H1 (cell line): ENCODE results near the gene NECTIN3. TPM values are rescaled to one million over a fixed set of nuclear protein-coding genes. Genes with fewer than 3 reads are reported as not detected.

Experiments used
- CTCF ChIA-PET: fragments of 300-600 bp; sonication (Branson Sonifier 250); formaldehyde crosslinking; loops from one replicate; lab custom pipeline; 2021; ENCODE audit not compliant: partially characterized antibody; lab: Charles Lee
- POLR2A ChIA-PET: fragments of 300-600 bp; sonication (Branson Sonifier 250); formaldehyde crosslinking; loops from one replicate; lab custom pipeline; 2021; ENCODE audit warnings: inconsistent platforms; ENCODE audit not compliant: partially characterized antibody; lab: Charles Lee
- DNase-seq, 2 experiments: peaks; one replicate each; pipeline versions ENCODE4 v3.0.0 to v3.0.0-alpha.2; 2010 to 2022; ENCODE audit warnings: low spot score in 2 of 2, low read depth in 1 of 2, mixed read lengths in 1 of 2
- FAIRE-seq: peaks from 2 replicates; lab custom pipeline; 2011; peaks lifted over from hg19 to GRCh38; lab: Jason Lieb, UNC
- H2AFZ ChIP-seq: 2 replicates; pipeline ENCODE4 v1.8.1; 2012; ENCODE audit warnings: low read length, inconsistent platforms
- H2AK5ac ChIP-seq: 2 replicates; pipeline ENCODE4 v1.6.1; 2013; ENCODE audit warnings: low read depth, low read length
- H2BK120ac ChIP-seq: replicated peaks from 2 replicates; pipeline ENCODE3; 2013; ENCODE audit warnings: low read depth, low read length, inconsistent platforms
- H2BK12ac ChIP-seq: 2 replicates; pipeline ENCODE4 v1.6.1; 2013; ENCODE audit warnings: low read depth, low read length
- H2BK15ac ChIP-seq: 2 replicates; pipeline ENCODE4 v1.6.1; 2013; ENCODE audit warnings: low read length
- H2BK20ac ChIP-seq: 2 replicates; pipeline ENCODE4 v1.6.1; 2013; ENCODE audit warnings: low read length
- H2BK5ac ChIP-seq: 2 replicates; pipeline ENCODE4 v1.6.1; 2013; ENCODE audit warnings: low read depth, low read length
- H3K14ac ChIP-seq: 2 replicates; pipeline ENCODE4 v1.6.1; 2013; ENCODE audit warnings: inconsistent platforms; ENCODE audit not compliant: insufficient read length
- H3K18ac ChIP-seq: 2 replicates; pipeline ENCODE4 v1.6.1; 2013; ENCODE audit warnings: low read length; ENCODE audit errors: extremely low read depth
- H3K23ac ChIP-seq: 2 replicates; pipeline ENCODE4 v1.6.1; 2013; ENCODE audit warnings: inconsistent platforms; ENCODE audit not compliant: insufficient read length
- H3K23me2 ChIP-seq: 2 replicates; pipeline ENCODE4 v1.6.1; 2013; ENCODE audit warnings: low read depth, low read length
- H3K27ac ChIP-seq: 2 replicates; pipeline ENCODE4 v1.6.1; 2011; ENCODE audit warnings: low read depth, low read length, inconsistent platforms
- H3K27me3 ChIP-seq, 4 experiments: replicated peaks in 1 of 4; 1 replicate in 1 of 4; 2 replicates in 3 of 4; pipeline versions ENCODE4 v1.6.1 to v1.8.1; 2011 to 2013; ENCODE audit warnings: low read length in 3 of 4, mild to moderate bottlenecking in 3 of 4, inconsistent platforms in 2 of 4, mixed read lengths in 2 of 4, moderate library complexity in 1 of 4; ENCODE audit not compliant: control insufficient read depth in 3 of 4, insufficient read depth in 3 of 4; ENCODE audit errors: extremely low read depth in 1 of 4
- H3K36me3 ChIP-seq, 4 experiments: 2 replicates each; pipeline versions ENCODE4 v1.6.1 to v1.8.1; 2011 to 2013; ENCODE audit warnings: mild to moderate bottlenecking in 4 of 4, low read length in 3 of 4, moderate library complexity in 2 of 4, control low read depth in 1 of 4, inconsistent platforms in 1 of 4; ENCODE audit not compliant: insufficient read depth in 4 of 4, control insufficient read depth in 2 of 4
- H3K4ac ChIP-seq: replicated peaks from 2 replicates; pipeline ENCODE3; 2013; ENCODE audit warnings: low read length, low read depth, mixed read lengths, inconsistent platforms; ENCODE audit not compliant: insufficient read length
- H3K4me1 ChIP-seq, 4 experiments: replicated peaks in 1 of 4; 1 replicate in 1 of 4; 2 replicates in 3 of 4; pipeline versions ENCODE4 v1.6.1 to v1.8.1; 2011 to 2013; ENCODE audit warnings: low read length in 3 of 4, inconsistent platforms in 2 of 4, mixed read lengths in 1 of 4; ENCODE audit not compliant: insufficient read depth in 4 of 4, control insufficient read depth in 3 of 4
- H3K4me2 ChIP-seq, 2 experiments: 2 replicates each; pipeline versions ENCODE4 v1.6.1 to v1.8.1; 2011 to 2013; ENCODE audit warnings: low read depth in 2 of 2, low read length in 2 of 2, control low read depth in 1 of 2, inconsistent platforms in 1 of 2, mild to moderate bottlenecking in 1 of 2; ENCODE audit not compliant: insufficient read depth in 1 of 2
- H3K4me3 ChIP-seq, 4 experiments: fragments of 200-600, 300-600 bp in 1 of 4; sonication (generic), shearing (Covaris generic), sonication (Bioruptor Twin) in 1 of 4; 2 replicates each; pipeline versions ENCODE4 v1.5.1 to v1.8.1; 2011 to 2016; ENCODE audit warnings: low read length in 4 of 4, low read depth in 3 of 4, control low read depth in 2 of 4, inconsistent platforms in 2 of 4, mild to moderate bottlenecking in 2 of 4, mixed read lengths in 1 of 4, moderate library complexity in 1 of 4; ENCODE audit not compliant: insufficient read depth in 2 of 4; ENCODE audit errors: extremely low read depth in 1 of 4
- H3K56ac ChIP-seq: replicated peaks from 2 replicates; pipeline ENCODE3; 2013; ENCODE audit warnings: low read depth, mild to moderate bottlenecking, mixed read lengths, low read length, inconsistent platforms; ENCODE audit not compliant: insufficient read length
- H3K79me1 ChIP-seq: 2 replicates; pipeline ENCODE4 v1.6.1; 2013; ENCODE audit warnings: low read depth, low read length, control low read depth
- H3K79me2 ChIP-seq, 2 experiments: 2 replicates each; pipeline versions ENCODE4 v1.6.1 to v1.8.1; 2012 to 2013; ENCODE audit warnings: low read length in 2 of 2, mild to moderate bottlenecking in 2 of 2, inconsistent platforms in 1 of 2; ENCODE audit not compliant: insufficient read depth in 2 of 2, control insufficient read depth in 1 of 2
- H3K9ac ChIP-seq, 4 experiments: replicated peaks in 1 of 4; 1 replicate in 1 of 4; 2 replicates in 3 of 4; pipeline versions ENCODE4 v1.6.1 to v1.8.1; 2011 to 2013; ENCODE audit warnings: low read depth in 3 of 4, low read length in 3 of 4, control low read depth in 2 of 4, mild to moderate bottlenecking in 2 of 4, moderate library complexity in 2 of 4, inconsistent platforms in 1 of 4; ENCODE audit errors: extremely low read depth in 1 of 4
- H3K9me3 ChIP-seq, 2 experiments: 2 replicates each; pipeline versions ENCODE4 v1.6.1 to v1.8.1; 2012 to 2013; ENCODE audit warnings: mild to moderate bottlenecking in 2 of 2, moderate library complexity in 2 of 2, control low read depth in 1 of 2, inconsistent platforms in 1 of 2, low read depth in 1 of 2, low read length in 1 of 2, mixed read lengths in 1 of 2; ENCODE audit not compliant: insufficient read depth in 2 of 2
- H4K20me1 ChIP-seq, 2 experiments: replicated peaks in 1 of 2; 2 replicates each; pipeline versions ENCODE3 to v1.8.1; 2011 to 2013; ENCODE audit warnings: inconsistent platforms in 2 of 2, low read length in 2 of 2, mild to moderate bottlenecking in 1 of 2; ENCODE audit not compliant: insufficient read depth in 2 of 2, control insufficient read depth in 1 of 2
- H4K5ac ChIP-seq: 2 replicates; pipeline ENCODE4 v1.6.1; 2013; ENCODE audit warnings: low read length, low read depth, mixed read lengths, inconsistent platforms; ENCODE audit not compliant: insufficient read length
- H4K8ac ChIP-seq: 2 replicates; pipeline ENCODE4 v1.8.0; 2013; ENCODE audit warnings: mild to moderate bottlenecking, moderate library complexity, low read length, inconsistent platforms; ENCODE audit not compliant: insufficient read depth; ENCODE audit errors: extremely low read depth
- H4K91ac ChIP-seq: replicated peaks from 2 replicates; pipeline ENCODE3; 2013; ENCODE audit warnings: low read length, mixed read lengths, inconsistent platforms; ENCODE audit not compliant: insufficient read length
- ATF3 ChIP-seq: IDR thresholded peaks from 2 replicates; pipeline ENCODE4 v1.6.1; 2011; ENCODE audit warnings: low read depth, mild to moderate bottlenecking, low read length; ENCODE audit not compliant: insufficient read depth
- CBX8 ChIP-seq: fragments of 300-800, 300-1000 bp; sonication (generic); IDR thresholded peaks from 2 replicates; pipeline ENCODE4 v1.7.1; 2016; ENCODE audit warnings: low read depth, low read length, borderline replicate concordance
- FOSL1 ChIP-seq: IDR thresholded peaks from 2 replicates; pipeline ENCODE4 v1.6.1; 2011; ENCODE audit warnings: mild to moderate bottlenecking, low read depth, low read length, moderate library complexity; ENCODE audit not compliant: insufficient read depth
- MAX ChIP-seq: IDR thresholded peaks from 2 replicates; pipeline ENCODE4 v1.6.1; 2012; ENCODE audit warnings: inconsistent platforms
- PHF8 ChIP-seq: fragments of 200-600 bp; sonication (generic); conservative IDR thresholded peaks from 2 replicates; pipeline ENCODE4 v1.7.1; 2012; ENCODE audit warnings: low read depth, mild to moderate bottlenecking, inconsistent platforms, low read length, moderate library complexity
- RBBP5 ChIP-seq: IDR thresholded peaks from 2 replicates; pipeline ENCODE4 v1.7.1; 2012; ENCODE audit warnings: low read depth, mild to moderate bottlenecking, inconsistent platforms, low read length, moderate library complexity, borderline replicate concordance
- SP4 ChIP-seq: IDR thresholded peaks from 2 replicates; pipeline ENCODE4 v1.6.1; 2012; ENCODE audit warnings: low read length, inconsistent platforms
- TCF12 ChIP-seq: IDR thresholded peaks from 2 replicates; pipeline ENCODE4 v1.6.1; 2011; ENCODE audit warnings: low read depth, mild to moderate bottlenecking, low read length
- USF2 ChIP-seq: IDR thresholded peaks from 2 replicates; pipeline ENCODE4 v1.6.1; 2011; ENCODE audit warnings: low read length, improper control_type of control experiment
- ZNF274 ChIP-seq: IDR thresholded peaks from 2 replicates; pipeline ENCODE4 v1.7.0; 2012; ENCODE audit warnings: low read length, borderline replicate concordance; ENCODE audit errors: extremely low read depth
- WGBS, 2 experiments: shearing (Covaris generic) in 1 of 2; methylation state at CpG; one replicate each; pipeline versions ENCODE4 v1.1.6 to v1.1.7; 2013 to 2015; ENCODE audit warnings: low lambda C conversion rate in 2 of 2, mixed read lengths in 2 of 2, inconsistent platforms in 1 of 2, low coverage in 1 of 2, missing lambda C conversion rate in 1 of 2; ENCODE audit not compliant: insufficient replicate concordance in 2 of 2, insufficient coverage in 1 of 2, insufficient read length in 1 of 2; ENCODE audit errors: extremely low coverage in 1 of 2, missing lambda C conversion rate in 1 of 2; 5-methylcytosine and 5-hydroxymethylcytosine counted together
- polyA plus RNA-seq, 7 experiments: library from polyadenylated mRNA; depleted of rRNA in 3 of 7; stranded (reverse) in 5 of 7; unstranded in 2 of 7; fragments of >200 nt in 5 of 7; fragments of 200-250 nt in 2 of 7; gene quantifications; 1 replicate in 5 of 7; 2 replicates in 1 of 7; 4 replicates in 1 of 7; pipeline versions ENCODE4 v1.2.1 to v1.2.3, GENCODE V29; 2011 to 2013; ENCODE audit warnings: missing spikeins in 2 of 7, mixed read lengths in 2 of 7
- total RNA-seq: library from RNA; stranded (reverse); fragmentation: NEBNext Ultra II Directional; extraction: Animal tissue kit (Norgen Biotek cat#: 25700); gene quantifications from 2 replicates; pipeline ENCODE4 v1.2.1, GENCODE V29; 2021

NECTIN3 gene
- total and polyA plus RNA-seq, 2 of the 8 experiments (the other 6 are each of a cell fraction or from before 2014, with no cell fraction given), result 13.6 to 50.6 TPM

- Histone ChIP-seq H2BK120ac (no peak overlapping the region), H4K8ac (no peak overlapping the region), H3K27ac (no peak overlapping the region), H2BK15ac (no peak overlapping the region), H3K4me1 (peaks cover 1 to 28% (median 15%) of the 10 kb centered on the region in 4 experiments; a peak in 6 of 7 replicates), H2BK12ac (no peak overlapping the region), H3K9me3 (no peaks in the 10 kb centered on the region), H3K4me3 (no peak overlapping the region), H4K20me1 (peaks cover 0 to 3% of the 10 kb centered on the region in 2 experiments), H4K91ac (no peak overlapping the region), H3K27me3 (no peaks in the 10 kb centered on the region), H3K23ac (no peak overlapping the region), H2AFZ (no peak overlapping the region), H3K56ac (no peak overlapping the region), H3K23me2 (no peaks in the 10 kb centered on the region; the same call in 1 of the 2 replicates), H3K18ac (no peak overlapping the region), H3K79me2 (peaks cover 27 to 100% of the 10 kb centered on the region in 2 experiments), H3K9ac (no peak overlapping the region), H3K79me1 (no peaks in the 10 kb centered on the region), H3K4ac (no peak overlapping the region), H2BK5ac (no peak overlapping the region), H4K5ac (no peak overlapping the region), H2AK5ac (no peak overlapping the region), H3K36me3 (no peaks in the 10 kb centered on the region), H2BK20ac (no peak overlapping the region), H3K14ac (no peak overlapping the region), H3K4me2 (no peak overlapping the region)
- CTCF ChIA-PET, result no interaction called here
- POLR2A ChIA-PET, result no interaction called here
- DNase-seq (no peak), FAIRE-seq (peak; percentile 55)
- no peak for TF ChIP-seq ATF3
- no peak for TF ChIP-seq RBBP5
- TF ChIP-seq USF2, result no peak
- TF ChIP-seq SP4, result no peak
- no peak for TF ChIP-seq PHF8
- TF ChIP-seq ZNF274, result no peak
- no peak for TF ChIP-seq MAX
- TF ChIP-seq FOSL1, result no peak
- no peak for TF ChIP-seq CBX8
- TF ChIP-seq TCF12, result no peak
- 81% methylated on average over 2 of the region's 2 CpGs; no CpG with 5 or more reads in 1 of the 2 experiments for WGBS, 2 experiments
These were observed 13.3 kb downstream of the NECTIN3 start for GRCh38 chr3:111084911-111085310.
